ENCODE data around the gene TBCC.

- no peak for TF ChIP-seq REST (IDR thresholded peaks at IDR 0.05; ENCODE audit: insufficient read depth in 1 of 2, low read depth in 2 of 2, low read length in 2 of 2)
- TF ChIP-seq POLR2AphosphoS5 (IDR thresholded peaks at IDR 0.05; ENCODE audit: low read depth, low read length): no peak
Measured at GRCh38 chr6:42720739-42721138, 25.2 kb downstream of the TBCC start.

Measured in PFSK-1 (cell line).